22Rv1 (cell line): Measurements from ENCODE around the gene CBLN3.

Experiments used
- H3K27ac ChIP-seq: fragments of 450-650 bp; 2 replicates; pipeline ENCODE4 v1.5.1; 2017
- ZFX ChIP-seq: fragments of 450-650 bp; IDR thresholded peaks from 2 replicates; pipeline ENCODE4 v1.6.1; 2017; ENCODE audit warnings: antibody characterized with exemption, borderline replicate concordance
- TF ChIP-seq, protein P1 (sequence below): fragments of 450-650 bp; IDR thresholded peaks from 2 replicates; pipeline ENCODE4 v1.5.1; 2017; ENCODE audit warnings: mild to moderate bottlenecking

Gene CBLN3

DNA sequence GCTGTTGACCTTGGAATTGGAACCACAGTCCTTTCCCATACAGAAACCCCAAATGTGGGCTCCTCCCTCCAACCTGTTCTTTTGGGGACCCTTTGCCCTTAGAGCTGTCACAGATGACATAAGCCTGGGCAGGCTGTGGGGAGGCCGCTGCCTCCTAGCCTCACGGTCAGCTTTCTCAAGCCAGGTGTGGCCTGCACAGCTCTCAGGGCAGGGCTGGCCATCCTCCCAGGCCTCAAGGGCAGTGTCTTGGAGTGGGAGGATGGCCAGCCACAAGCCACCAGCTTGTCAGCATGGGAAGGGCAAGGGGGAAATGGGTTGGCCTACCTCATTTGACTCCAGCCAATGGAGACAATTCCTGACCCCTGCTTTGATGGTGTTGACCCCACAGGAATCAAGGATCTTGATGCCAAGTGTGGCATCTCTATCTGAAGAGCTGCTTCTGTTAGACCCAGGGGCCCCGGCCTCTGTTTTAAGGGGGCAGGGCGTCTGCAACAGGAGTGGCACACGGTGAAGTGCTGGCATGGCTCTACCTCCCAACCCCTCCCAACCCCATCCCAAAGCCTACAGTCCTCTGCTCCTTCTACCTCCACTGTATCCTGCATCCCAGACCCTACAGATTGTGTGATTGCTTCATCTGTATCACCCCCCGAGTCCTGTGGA lies 11.5 kb downstream of the CBLN3 start:
- no peak for TF ChIP-seq ZFX
- H3K27ac ChIP-seq: no peak overlapping the region

DNA sequence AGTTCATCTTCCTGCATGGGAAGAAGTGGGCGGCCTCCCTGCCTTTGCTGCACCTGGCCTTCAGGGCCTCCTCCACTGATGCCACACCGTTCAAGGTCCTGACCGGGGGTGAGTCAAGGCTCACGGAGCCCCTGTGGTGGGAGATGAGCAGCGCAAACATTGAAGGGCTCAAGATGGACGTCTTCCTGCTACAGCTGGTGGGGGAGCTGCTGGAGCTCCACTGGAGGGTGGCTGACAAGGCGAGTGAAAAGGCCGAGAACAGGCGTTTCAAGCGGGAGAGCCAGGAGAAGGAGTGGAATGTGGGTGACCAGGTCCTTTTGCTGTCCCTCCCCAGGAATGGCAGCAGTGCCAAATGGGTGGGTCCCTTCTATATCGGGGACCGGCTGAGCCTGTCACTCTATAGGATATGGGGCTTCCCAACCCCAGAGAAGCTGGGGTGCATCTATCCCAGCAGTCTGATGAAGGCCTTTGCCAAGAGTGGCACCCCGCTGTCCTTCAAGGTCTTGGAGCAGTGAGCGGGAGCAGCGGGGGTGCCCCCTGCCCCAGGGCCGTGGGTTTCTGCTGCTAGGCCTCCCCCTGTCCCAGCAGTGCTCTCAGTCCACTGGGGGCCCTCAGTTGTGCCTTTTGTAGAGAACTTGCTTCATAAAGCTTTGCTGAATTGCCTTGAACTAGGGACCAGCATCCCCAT lies 12.4 kb downstream of the CBLN3 start:
- H3K27ac ChIP-seq: no peak overlapping the region
- TF ChIP-seq, protein P1, sequence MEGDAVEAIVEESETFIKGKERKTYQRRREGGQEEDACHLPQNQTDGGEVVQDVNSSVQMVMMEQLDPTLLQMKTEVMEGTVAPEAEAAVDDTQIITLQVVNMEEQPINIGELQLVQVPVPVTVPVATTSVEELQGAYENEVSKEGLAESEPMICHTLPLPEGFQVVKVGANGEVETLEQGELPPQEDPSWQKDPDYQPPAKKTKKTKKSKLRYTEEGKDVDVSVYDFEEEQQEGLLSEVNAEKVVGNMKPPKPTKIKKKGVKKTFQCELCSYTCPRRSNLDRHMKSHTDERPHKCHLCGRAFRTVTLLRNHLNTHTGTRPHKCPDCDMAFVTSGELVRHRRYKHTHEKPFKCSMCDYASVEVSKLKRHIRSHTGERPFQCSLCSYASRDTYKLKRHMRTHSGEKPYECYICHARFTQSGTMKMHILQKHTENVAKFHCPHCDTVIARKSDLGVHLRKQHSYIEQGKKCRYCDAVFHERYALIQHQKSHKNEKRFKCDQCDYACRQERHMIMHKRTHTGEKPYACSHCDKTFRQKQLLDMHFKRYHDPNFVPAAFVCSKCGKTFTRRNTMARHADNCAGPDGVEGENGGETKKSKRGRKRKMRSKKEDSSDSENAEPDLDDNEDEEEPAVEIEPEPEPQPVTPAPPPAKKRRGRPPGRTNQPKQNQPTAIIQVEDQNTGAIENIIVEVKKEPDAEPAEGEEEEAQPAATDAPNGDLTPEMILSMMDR: no peak
- no peak for TF ChIP-seq ZFX

DNA sequence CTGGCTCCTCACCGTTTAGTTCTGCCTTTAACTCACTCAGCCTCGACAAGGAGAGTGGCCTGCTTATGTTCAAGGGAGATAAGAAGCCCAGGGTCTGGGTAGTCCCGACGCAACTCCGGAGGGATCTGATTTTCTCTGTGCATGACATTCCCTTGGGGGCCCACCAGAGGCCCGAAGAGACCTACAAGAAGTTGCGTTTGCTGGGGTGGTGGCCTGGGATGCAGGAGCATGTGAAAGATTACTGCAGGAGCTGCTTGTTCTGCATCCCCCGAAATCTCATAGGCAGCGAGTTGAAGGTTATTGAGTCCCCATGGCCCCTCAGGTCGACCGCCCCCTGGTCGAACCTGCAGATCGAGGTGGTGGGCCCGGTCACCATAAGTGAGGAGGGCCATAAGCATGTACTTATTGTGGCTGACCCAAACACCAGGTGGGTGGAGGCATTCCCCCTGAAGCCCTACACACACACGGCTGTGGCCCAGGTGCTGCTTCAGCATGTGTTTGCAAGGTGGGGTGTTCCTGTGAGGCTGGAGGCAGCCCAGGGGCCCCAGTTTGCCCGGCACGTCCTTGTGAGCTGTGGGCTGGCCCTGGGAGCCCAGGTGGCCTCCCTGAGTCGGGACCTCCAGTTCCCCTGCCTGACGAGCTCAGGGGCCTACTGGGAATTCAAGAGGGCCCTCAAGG lies 13.1 kb downstream of the CBLN3 start:
- H3K27ac ChIP-seq: no peak overlapping the region
- no peak for TF ChIP-seq ZFX
- TF ChIP-seq, protein P1: no peak

DNA sequence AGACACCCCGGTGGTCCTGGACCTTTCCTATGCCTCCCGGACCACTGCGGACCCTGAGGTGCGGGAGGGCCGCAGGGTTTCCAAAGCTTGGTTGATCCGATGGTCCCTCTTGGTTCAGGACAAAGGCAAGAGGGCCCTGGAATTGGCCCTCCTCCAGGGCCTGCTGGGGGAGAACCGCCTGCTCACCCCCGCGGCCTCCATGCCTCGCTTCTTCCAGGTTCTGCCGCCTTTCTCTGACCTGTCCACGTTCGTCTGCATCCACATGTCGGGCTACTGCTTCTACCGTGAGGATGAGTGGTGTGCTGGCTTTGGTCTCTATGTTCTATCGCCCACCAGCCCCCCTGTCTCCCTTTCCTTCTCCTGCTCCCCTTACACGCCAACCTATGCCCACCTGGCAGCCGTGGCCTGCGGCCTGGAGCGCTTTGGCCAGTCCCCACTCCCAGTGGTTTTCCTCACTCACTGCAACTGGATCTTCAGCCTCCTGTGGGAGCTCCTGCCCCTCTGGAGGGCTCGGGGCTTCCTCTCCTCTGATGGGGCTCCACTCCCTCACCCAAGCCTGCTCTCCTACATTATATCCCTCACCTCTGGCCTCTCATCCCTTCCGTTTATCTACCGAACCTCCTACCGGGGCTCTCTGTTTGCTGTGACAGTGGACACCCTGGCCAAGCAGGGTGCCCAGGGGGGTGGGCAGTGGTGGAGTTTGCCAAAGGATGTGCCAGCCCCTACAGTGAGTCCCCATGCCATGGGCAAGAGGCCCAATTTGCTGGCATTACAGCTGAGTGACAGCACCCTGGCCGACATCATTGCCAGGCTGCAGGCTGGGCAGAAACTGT lies 13.8 kb downstream of the CBLN3 start:
- no peak overlapping the region for H3K27ac ChIP-seq
- TF ChIP-seq, protein P1: no peak
- TF ChIP-seq ZFX: no peak

DNA sequence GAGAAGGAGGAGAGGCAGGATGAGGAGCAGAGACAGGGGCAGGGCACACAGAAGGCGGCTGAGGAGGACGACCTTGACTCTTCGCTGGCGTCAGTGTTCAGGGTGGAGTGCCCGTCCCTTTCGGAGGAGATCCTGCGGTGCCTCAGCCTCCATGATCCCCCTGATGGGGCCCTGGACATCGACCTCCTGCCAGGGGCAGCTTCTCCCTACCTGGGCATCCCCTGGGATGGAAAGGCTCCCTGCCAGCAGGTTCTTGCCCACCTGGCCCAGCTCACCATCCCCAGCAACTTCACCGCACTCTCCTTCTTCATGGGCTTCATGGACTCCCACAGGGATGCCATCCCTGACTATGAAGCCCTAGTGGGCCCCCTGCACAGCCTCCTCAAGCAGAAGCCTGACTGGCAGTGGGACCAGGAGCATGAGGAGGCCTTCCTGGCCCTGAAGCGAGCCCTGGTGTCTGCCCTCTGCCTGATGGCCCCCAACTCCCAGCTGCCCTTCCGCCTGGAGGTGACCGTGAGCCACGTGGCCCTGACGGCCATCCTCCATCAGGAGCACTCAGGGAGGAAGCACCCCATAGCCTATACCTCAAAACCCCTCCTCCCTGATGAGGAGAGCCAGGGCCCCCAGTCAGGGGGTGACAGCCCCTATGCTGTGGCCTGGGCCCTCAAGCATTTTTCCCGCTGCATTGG lies 14.6 kb downstream of the CBLN3 start:
- TF ChIP-seq, protein P1: no peak
- H3K27ac ChIP-seq: no peak overlapping the region

DNA sequence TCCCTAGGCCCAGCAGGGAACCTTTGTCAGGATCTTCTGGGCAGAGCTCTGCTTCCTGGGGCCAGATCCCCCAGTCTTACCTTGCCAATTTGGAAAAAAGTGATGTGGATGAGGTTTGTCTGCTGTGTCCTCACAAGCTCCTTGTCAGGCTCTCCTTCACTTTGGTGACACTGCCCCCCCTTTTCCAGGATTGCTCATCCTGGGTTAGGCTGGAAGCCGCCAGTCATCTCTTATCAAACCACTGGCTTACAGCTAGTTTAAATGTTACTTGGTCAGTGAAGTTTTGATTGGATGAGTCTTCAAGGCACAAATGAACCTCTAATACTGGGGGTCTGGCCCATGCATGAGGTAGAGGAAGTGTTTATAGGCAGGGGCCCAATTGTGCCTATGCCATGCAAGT lies 15.4 kb downstream of the CBLN3 start:
- H3K27ac ChIP-seq: no peak overlapping the region
- TF ChIP-seq ZFX: no peak
- TF ChIP-seq, protein P1: no peak
